Endothelial cell of umbilical vein (primary cell): ENCODE data around the gene FOXJ3. TPM values are rescaled to one million over a fixed set of nuclear protein-coding genes. Genes with fewer than 3 reads are reported as not detected.

Experiments
- BruUV-seq: library from RNA; stranded (reverse); fragments of 400-500 nt; replicated peaks from 2 replicates; lab custom pipeline; 2021; lab: Mats Ljungman, UMichigan
- CTCF ChIA-PET: fragments of 300-600, 350-600 bp; sonication (Branson Sonifier 250); formaldehyde crosslinking; loops from one replicate; lab custom pipeline; 2021; ENCODE audit warnings: antibody characterized with exemption, inconsistent platforms; lab: Charles Lee
- POLR2A ChIA-PET: fragments of 300-600, 350-600 bp; sonication (Branson Sonifier 250); formaldehyde crosslinking; loops from one replicate; lab custom pipeline; 2021; ENCODE audit warnings: antibody characterized with exemption, inconsistent platforms; lab: Charles Lee
- DNase-seq: peaks from one replicate; pipeline ENCODE4 v3.0.0-alpha.2; 2011; ENCODE audit warnings: low read depth, low spot score
- FAIRE-seq: peaks from 2 replicates; lab custom pipeline; 2011; peaks lifted over from hg19 to GRCh38; lab: Jason Lieb, UNC
- H2AFZ ChIP-seq: 2 replicates; pipeline ENCODE4 v1.6.0; 2012; ENCODE audit warnings: low read depth, low read length, control low read depth, inconsistent platforms
- H3K27ac ChIP-seq: 2 replicates; pipeline ENCODE4 v1.5.1; 2011; ENCODE audit warnings: low read depth, mild to moderate bottlenecking, control low read depth, low read length, moderate library complexity; ENCODE audit not compliant: insufficient read depth
- H3K27me3 ChIP-seq, 2 experiments: 2 replicates each; pipeline versions ENCODE4 v1.6.0 to v1.6.1; 2011; ENCODE audit warnings: low read length in 2 of 2, mixed read lengths in 1 of 2; ENCODE audit not compliant: control insufficient read depth in 2 of 2, insufficient read depth in 2 of 2
- H3K36me3 ChIP-seq, 2 experiments: 2 replicates in 1 of 2; 3 replicates in 1 of 2; pipeline ENCODE4 v1.5.1; 2011; ENCODE audit warnings: low read length in 2 of 2, mild to moderate bottlenecking in 1 of 2, moderate library complexity in 1 of 2; ENCODE audit not compliant: control insufficient read depth in 2 of 2, insufficient read depth in 2 of 2; ENCODE audit errors: extremely low read depth in 1 of 2
- H3K4me1 ChIP-seq: 3 replicates; pipeline ENCODE4 v1.5.1; 2011; ENCODE audit warnings: mild to moderate bottlenecking, low read length; ENCODE audit not compliant: control insufficient read depth, insufficient read depth; ENCODE audit errors: extremely low read depth
- H3K4me2 ChIP-seq: 2 replicates; pipeline ENCODE4 v1.6.1; 2011; ENCODE audit warnings: low read length, control low read depth, mixed read lengths; ENCODE audit not compliant: insufficient read depth
- H3K4me3 ChIP-seq, 3 experiments: fragments of 200-600 bp in 1 of 3; sonication (generic), shearing (Covaris generic) in 1 of 3; replicated peaks in 1 of 3; 2 replicates each; pipeline ENCODE4 v1.5.1; 2011 to 2016; ENCODE audit warnings: control low read depth in 3 of 3, low read length in 3 of 3, mild to moderate bottlenecking in 2 of 3, inconsistent platforms in 1 of 3, low read depth in 1 of 3, moderate library complexity in 1 of 3; ENCODE audit not compliant: insufficient read depth in 1 of 3
- H3K79me2 ChIP-seq: 2 replicates; pipeline ENCODE4 v1.6.0; 2012; ENCODE audit warnings: low read length, inconsistent platforms; ENCODE audit not compliant: control insufficient read depth, insufficient read depth
- H3K9ac ChIP-seq: replicated peaks from 2 replicates; pipeline ENCODE3; 2011; ENCODE audit warnings: low read length, control low read depth; ENCODE audit not compliant: insufficient read depth; ENCODE audit errors: extremely low read depth
- H3K9me1 ChIP-seq: replicated peaks from 3 replicates; pipeline ENCODE4 v1.6.0; 2011; ENCODE audit warnings: mild to moderate bottlenecking, low read length; ENCODE audit not compliant: control insufficient read depth, insufficient read depth; ENCODE audit errors: extremely low read depth
- H3K9me3 ChIP-seq: replicated peaks from 2 replicates; pipeline ENCODE4 v1.5.1; 2012; ENCODE audit warnings: low read length, inconsistent platforms; ENCODE audit not compliant: control insufficient read depth, insufficient read depth
- H4K20me1 ChIP-seq: replicated peaks from 2 replicates; pipeline ENCODE3; 2011; ENCODE audit warnings: mild to moderate bottlenecking, low read length; ENCODE audit not compliant: control insufficient read depth, insufficient read depth; ENCODE audit errors: extremely low read depth
- CTCF ChIP-seq, 2 donors: IDR thresholded peaks; 1 replicate in 1 of 2; 2 replicates in 1 of 2; pipeline ENCODE4 v1.5.1; 2011; ENCODE audit warnings: low read length in 2 of 2, mild to moderate bottlenecking in 2 of 2, moderate library complexity in 2 of 2, control low read depth in 1 of 2, inconsistent platforms in 1 of 2, low read depth in 1 of 2; ENCODE audit not compliant: insufficient read depth in 1 of 2; ENCODE audit errors: extremely low read depth in 1 of 2
- FOS ChIP-seq: IDR thresholded peaks from 2 replicates; pipeline ENCODE4 v1.6.1; 2011; ENCODE audit warnings: mild to moderate bottlenecking, low read length, moderate library complexity, borderline replicate concordance; ENCODE audit not compliant: insufficient read depth
- GATA2 ChIP-seq: IDR thresholded peaks from 2 replicates; pipeline ENCODE4 v1.7.0; 2011; ENCODE audit warnings: low read depth, mild to moderate bottlenecking, moderate library complexity, mixed read lengths, low read length; ENCODE audit not compliant: insufficient read length, insufficient read depth
- dilution Hi-C: fragments of 300-500 bp; cut with MboI; formaldehyde crosslinking; loops from one replicate; pipeline ENCODE4 v1.15.0; 2019; ENCODE audit warnings: low sequenced_read_pairs; ENCODE audit not compliant: extremely low pct_ligation_motif_present
- intact Hi-C: fragments of 100-400 bp; cut with micrococcal nuclease; formaldehyde crosslinking; loops from one replicate; pipeline ENCODE4 v1.10.0; 2022
- polyA plus RNA-seq, 4 experiments: library from polyadenylated mRNA; depleted of rRNA in 3 of 4; stranded (reverse) in 3 of 4; unstranded in 1 of 4; fragments of >200 nt; gene quantifications; 2 replicates each; pipeline versions ENCODE4 v1.2.1 to v1.2.3, GENCODE V29; 2011 to 2012; ENCODE audit warnings: missing spikeins in 1 of 4
- total RNA-seq: library from RNA; stranded (reverse); gene quantifications from 2 replicates; pipeline ENCODE4 v1.2.3, GENCODE V29; 2021

Gene FOXJ3
- total and polyA plus RNA-seq, 2 donors (not counting 3 experiments of a cell fraction or from before 2014, with no cell fraction given): 34.7 to 38.8 TPM

GRCh38 chr1:42176902-42177519 is 158.0 kb downstream of the FOXJ3 start:
- Histone ChIP-seq H3K4me3 (no peak overlapping the region), H3K27me3 (no peaks in the 10 kb centered on the region), H3K4me1 (peaks cover 17% of the 10 kb centered on the region), H3K4me2 (peak overlapping the region; percentile 25), H3K9me3 (no peaks in the 10 kb centered on the region), H3K36me3 (no peaks in the 10 kb centered on the region), H3K27ac (peak overlapping the region; percentile 20), H3K9me1 (no peaks in the 10 kb centered on the region), H3K9ac (no peak overlapping the region), H3K79me2 (no peaks in the 10 kb centered on the region), H2AFZ (no peak overlapping the region), H4K20me1 (no peaks in the 10 kb centered on the region)
- intact Hi-C loops: loop anchor here (1.0 to 10.0 kb wide), 2 partner anchors 157 to 478 kb away; partner anchors contain the start of gene PPIH
- POLR2A ChIA-PET: no interaction called here
- no TSS peak for BruUV-seq
- CTCF ChIA-PET: interaction anchor here (0.8 to 3.0 kb wide), 11 partner anchors 16 to 365 kb away, joined by 3 to 19 read pairs (median 4); partner anchors contain the start of gene FOXJ3
- TF ChIP-seq FOS: no peak
- TF ChIP-seq CTCF (IDR thresholded peaks at IDR 0.05; ENCODE audit: extremely low read depth in 1 of 2, insufficient read depth in 1 of 2, low read depth in 1 of 2, low read length in 2 of 2): peak; percentile 68 to 76
- TF ChIP-seq GATA2: no peak
- FAIRE-seq (peak; percentile 72), DNase-seq (peak; percentile 66)
- dilution Hi-C loops: no loop called here
